ENCODE measurements around the gene RAD18. TPM values are rescaled to one million over a fixed set of nuclear protein-coding genes. Genes with fewer than 3 reads are reported as not detected.
A peak's percentile ranks its signal among the peaks of the same experiment; 100 is the strongest.

The RAD18 gene
- total and polyA plus RNA-seq, 2 experiments from 2014 or later, result 14.3 to 17.5 TPM

GRCh38 chr3:8937064-8938020 lies 25.9 kb downstream of the RAD18 start:
- no peaks in the 10 kb centered on the region for H3K9me2 ChIP-seq (ENCODE audit: insufficient read depth)
- peaks cover 12% of the 10 kb centered on the region for H3K36me3 ChIP-seq (ENCODE audit: low read depth)
- peak overlapping the region; percentile 78 for H3K4me2 ChIP-seq (ENCODE audit: unreplicated experiment)
- in situ Hi-C loops (cut with MboI), result no loop called here
- H3K9me3 ChIP-seq (ENCODE audit: low read depth), result no peaks in the 10 kb centered on the region
- peaks cover 28% of the 10 kb centered on the region for H3F3A ChIP-seq (ENCODE audit: insufficient read depth)
- H3K4me1 ChIP-seq (ENCODE audit: insufficient read depth), result peaks cover 24% of the 10 kb centered on the region
- DNase-seq, result peak; percentile 91
- H3K27ac ChIP-seq, result peak overlapping the region; percentile 87
- no peak for TF ChIP-seq EZH2 (IDR thresholded peaks at IDR 0.05; ENCODE audit: insufficient read depth, poor library complexity, severe bottlenecking)
- no peak for TF ChIP-seq EZH2phosphoT487 (IDR thresholded peaks at IDR 0.05; ENCODE audit: insufficient read depth, low read depth)
- H3K9ac ChIP-seq, result peak overlapping the region; percentile 66
- H2AFZ ChIP-seq, result no peak overlapping the region
- H3K27me3 ChIP-seq (replicated peaks; ENCODE audit: insufficient read depth), result no peaks in the 10 kb centered on the region
- peak overlapping the region; percentile 30 for H3K4me3 ChIP-seq
- H3K79me2 ChIP-seq (ENCODE audit: insufficient read depth), result peaks cover 13% of the 10 kb centered on the region; the same call in 1 of the 2 replicates
- no peaks in the 10 kb centered on the region for H4K20me1 ChIP-seq (ENCODE audit: insufficient read depth)
- WGBS, 2 experiments (ENCODE audit: low coverage in 1 of 2, low lambda C conversion rate in 2 of 2, missing lambda C conversion rate in 2 of 2), result 42 to 49% methylated on average over 6 of the region's 6 CpGs

- H3K9me3 ChIP-seq (ENCODE audit: low read depth), result no peaks in the 10 kb centered on the region
- no peak overlapping the region for H3K4me3 ChIP-seq
- peaks cover 13% of the 10 kb centered on the region for H3K4me1 ChIP-seq (ENCODE audit: insufficient read depth)
- peaks cover 5% of the 10 kb centered on the region; the same call in 1 of the 2 replicates for H3K79me2 ChIP-seq (ENCODE audit: insufficient read depth)
- no peak overlapping the region for H3K27ac ChIP-seq
- no peaks in the 10 kb centered on the region for H3K9me2 ChIP-seq (ENCODE audit: insufficient read depth)
- H3K36me3 ChIP-seq (ENCODE audit: low read depth), result no peaks in the 10 kb centered on the region; the same call in 1 of the 2 replicates
- TF ChIP-seq EZH2phosphoT487 (IDR thresholded peaks at IDR 0.05; ENCODE audit: insufficient read depth, low read depth) (no peak), EZH2 (IDR thresholded peaks at IDR 0.05; ENCODE audit: insufficient read depth, poor library complexity, severe bottlenecking) (no peak)
- no peaks in the 10 kb centered on the region for H3K27me3 ChIP-seq (replicated peaks; ENCODE audit: insufficient read depth)
- H3F3A ChIP-seq (ENCODE audit: insufficient read depth), result peaks cover 10% of the 10 kb centered on the region
- DNase-seq, result no peak
- 76 to 83% methylated on average over 2 of the region's 2 CpGs for WGBS, 2 experiments (ENCODE audit: low coverage in 1 of 2, low lambda C conversion rate in 2 of 2, missing lambda C conversion rate in 2 of 2)
- H3K4me2 ChIP-seq (ENCODE audit: unreplicated experiment), result no peak overlapping the region
- no peak overlapping the region for H3K9ac ChIP-seq
- no peak overlapping the region for H2AFZ ChIP-seq
- in situ Hi-C loops (cut with MboI), result no loop called here
- no peaks in the 10 kb centered on the region for H4K20me1 ChIP-seq (ENCODE audit: insufficient read depth)
These were observed 30.8 kb downstream of the RAD18 start for GRCh38 chr3:8932507-8932906.

GRCh38 chr3:8931342-8931741 lies 31.9 kb downstream of the RAD18 start:
- Histone ChIP-seq H4K20me1 (ENCODE audit: insufficient read depth) (no peaks in the 10 kb centered on the region), H3K9me3 (ENCODE audit: low read depth) (no peaks in the 10 kb centered on the region), H3K79me2 (ENCODE audit: insufficient read depth) (peaks cover 5% of the 10 kb centered on the region; the same call in 1 of the 2 replicates), H3K27ac (no peak overlapping the region), H3K36me3 (ENCODE audit: low read depth) (no peaks in the 10 kb centered on the region; the same call in 1 of the 2 replicates), H3K4me1 (ENCODE audit: insufficient read depth) (peaks cover 1% of the 10 kb centered on the region; the same call in 1 of the 2 replicates), H3K27me3 (replicated peaks; ENCODE audit: insufficient read depth) (no peaks in the 10 kb centered on the region), H3K9me2 (ENCODE audit: insufficient read depth) (no peaks in the 10 kb centered on the region), H3K9ac (peak overlapping the region; percentile 59), H3F3A (ENCODE audit: insufficient read depth) (no peaks in the 10 kb centered on the region), H2AFZ (peak overlapping the region; percentile 56), H3K4me3 (peak overlapping the region; percentile 54), H3K4me2 (ENCODE audit: unreplicated experiment) (peak overlapping the region; percentile 76)
- 65 to 67% methylated on average over 3 of the region's 3 CpGs for WGBS, 2 experiments (ENCODE audit: low coverage in 1 of 2, low lambda C conversion rate in 2 of 2, missing lambda C conversion rate in 2 of 2)
- in situ Hi-C loops (cut with MboI), result no loop called here
- TF ChIP-seq EZH2phosphoT487 (IDR thresholded peaks at IDR 0.05; ENCODE audit: insufficient read depth, low read depth), result no peak
- no peak for TF ChIP-seq EZH2 (IDR thresholded peaks at IDR 0.05; ENCODE audit: insufficient read depth, poor library complexity, severe bottlenecking)
- DNase-seq, result peak; percentile 55

- Histone ChIP-seq H4K20me1 (ENCODE audit: insufficient read depth) (no peaks in the 10 kb centered on the region), H3K9ac (no peak overlapping the region), H3K27me3 (replicated peaks; ENCODE audit: insufficient read depth) (no peaks in the 10 kb centered on the region), H3K36me3 (ENCODE audit: low read depth) (no peaks in the 10 kb centered on the region; the same call in 1 of the 2 replicates), H2AFZ (no peak overlapping the region), H3K4me2 (ENCODE audit: unreplicated experiment) (no peak overlapping the region), H3K4me1 (ENCODE audit: insufficient read depth) (no peaks in the 10 kb centered on the region), H3K9me3 (ENCODE audit: low read depth) (no peaks in the 10 kb centered on the region), H3K27ac (no peak overlapping the region), H3K9me2 (ENCODE audit: insufficient read depth) (no peaks in the 10 kb centered on the region), H3F3A (ENCODE audit: insufficient read depth) (no peaks in the 10 kb centered on the region), H3K79me2 (ENCODE audit: insufficient read depth) (peaks cover 5% of the 10 kb centered on the region; the same call in 1 of the 2 replicates), H3K4me3 (no peak overlapping the region)
- WGBS, 2 experiments (ENCODE audit: low coverage in 1 of 2, low lambda C conversion rate in 2 of 2, missing lambda C conversion rate in 2 of 2), result 95 to 98% methylated on average over 4 of the region's 4 CpGs
- DNase-seq, result no peak
- in situ Hi-C loops (cut with MboI), result no loop called here
- TF ChIP-seq EZH2phosphoT487 (IDR thresholded peaks at IDR 0.05; ENCODE audit: insufficient read depth, low read depth) (no peak), EZH2 (IDR thresholded peaks at IDR 0.05; ENCODE audit: insufficient read depth, poor library complexity, severe bottlenecking) (no peak)
These were observed 33.4 kb downstream of the RAD18 start for GRCh38 chr3:8929860-8930259.
